ENCODE measurements around the gene DNAH2. TPM values are rescaled to one million over a fixed set of nuclear protein-coding genes. Genes with fewer than 3 reads are reported as not detected.
"Not testable (repeated sequence)": the region's sequence is repeated elsewhere in the genome, so short reads cannot be mapped to it uniquely, and the experiment has no call there.

The DNAH2 gene
- total RNA-seq, 1 donor from 2014 or later = not detected

- no peak for DNase-seq
Observed at GRCh38 chr17:7852919-7853690, 135.6 kb downstream of the DNAH2 start.

GRCh38 chr17:7853691-7854038 is 136.1 kb downstream of the DNAH2 start:
- DNase-seq = no peak

GRCh38 chr17:7854078-7854777 is 136.7 kb downstream of the DNAH2 start:
- no peak for DNase-seq

- peak; percentile 51 for DNase-seq
Observed at GRCh38 chr17:7854851-7855659, 137.5 kb downstream of the DNAH2 start, which contains the start of gene TMEM88. Gene TMEM88 (plus strand): TSS chr17:7855066. CDS start chr17:7855075, 9 bp downstream.

- no peak for DNase-seq
Observed at GRCh38 chr17:7855660-7856010, 138.1 kb downstream of the DNAH2 start.

- peak; percentile 92 for DNase-seq
Observed at GRCh38 chr17:7856011-7856810, 138.7 kb downstream of the DNAH2 start.

- peak; percentile 99 for DNase-seq
Observed at GRCh38 chr17:7856811-7857712, 139.5 kb downstream of the DNAH2 start, which contains the start of gene NAA38. Gene NAA38 (minus strand): TSS chr17:7857559. CDS start chr17:7857463, 96 bp downstream.

GRCh38 chr17:7857713-7858521 is 140.4 kb downstream of the DNAH2 start, which contains the start of gene CYB5D1:
Gene CYB5D1 (plus strand): TSS chr17:7858003. CDS start chr17:7858135, 132 bp downstream.
- peak; percentile 97 for DNase-seq

GRCh38 chr17:7858522-7858810 is 140.9 kb downstream of the DNAH2 start:
- peak; percentile 75 for DNase-seq

- DNase-seq = no peak
Observed at GRCh38 chr17:7859028-7859427, 141.5 kb downstream of the DNAH2 start.

- DNase-seq = peak; percentile 70
Observed at GRCh38 chr17:7862692-7863437, 145.3 kb downstream of the DNAH2 start.

- DNase-seq = not testable (repeated sequence)
Observed at GRCh38 chr17:7864384-7864783, 146.8 kb downstream of the DNAH2 start.

- peak; percentile 31 for DNase-seq
Observed at GRCh38 chr17:7864995-7865650, 147.6 kb downstream of the DNAH2 start.

- DNase-seq = no peak
Observed at GRCh38 chr17:7867881-7868329, 150.4 kb downstream of the DNAH2 start.

- DNase-seq = no peak
Observed at GRCh38 chr17:7873051-7873450, 155.5 kb downstream of the DNAH2 start.

GRCh38 chr17:7875804-7876370 is 158.3 kb downstream of the DNAH2 start:
- no peak for DNase-seq

- no peak for DNase-seq
Observed at GRCh38 chr17:7878234-7878633, 160.7 kb downstream of the DNAH2 start.

GRCh38 chr17:7880076-7880868 is 162.7 kb downstream of the DNAH2 start:
- DNase-seq = no peak

All from dermis blood vessel endothelial cell (primary cell).